GM23338 (cell line): ENCODE results near the gene KRT9.

ENCODE experiments used
- CREB1 ChIP-seq: fragments of 250-450 bp; sonication (Bioruptor Pico); IDR thresholded peaks from 2 replicates; pipeline ENCODE4 v1.5.0; 2020; ENCODE audit warnings: low read depth, mild to moderate bottlenecking, moderate library complexity
- EZH2 ChIP-seq: fragments of 200-600 bp; sonication (generic); IDR thresholded peaks from one replicate; pipeline ENCODE4 v1.8.0; 2017; ENCODE audit warnings: antibody characterized with exemption, mild to moderate bottlenecking, low read depth; ENCODE audit not compliant: unreplicated experiment
- EZH2phosphoT487 ChIP-seq: fragments of 200-600 bp; sonication (generic); IDR thresholded peaks from one replicate; pipeline ENCODE4 v1.8.1; 2018; ENCODE audit warnings: antibody characterized with exemption; ENCODE audit not compliant: unreplicated experiment
- JUNB ChIP-seq: IDR thresholded peaks from one replicate; pipeline ENCODE4 v1.6.1; 2016; ENCODE audit warnings: antibody characterized with exemption; ENCODE audit not compliant: unreplicated experiment
- NANOG ChIP-seq: IDR thresholded peaks from 2 replicates; pipeline ENCODE4 v1.6.1; 2016; ENCODE audit warnings: antibody characterized with exemption, borderline replicate concordance
- POLR2AphosphoS5 ChIP-seq: IDR thresholded peaks from 2 replicates; pipeline ENCODE4 v1.6.1; 2016; ENCODE audit warnings: antibody characterized with exemption, low read depth
- ZNF114 ChIP-seq: fragments of 250-450 bp; sonication (Bioruptor Pico); IDR thresholded peaks from 2 replicates; pipeline ENCODE4 v1.5.0; 2020; ENCODE audit warnings: mild to moderate bottlenecking, moderate library complexity
- TF ChIP-seq, protein P1 (sequence below), 2 experiments: fragments of 200-600 bp in 1 of 2; sonication (generic) in 1 of 2; conservative IDR thresholded peaks; 2 replicates each; pipeline versions ENCODE4 v1.5.1 to v1.6.1; 2016 to 2017; ENCODE audit warnings: antibody characterized with exemption in 2 of 2, low read depth in 2 of 2, mild to moderate bottlenecking in 2 of 2, moderate library complexity in 1 of 2
- TF ChIP-seq, protein P2 (sequence below): IDR thresholded peaks from one replicate; pipeline ENCODE4 v1.6.1; 2018; ENCODE audit warnings: antibody characterized with exemption; ENCODE audit not compliant: unreplicated experiment
- TF ChIP-seq, protein P3 (sequence below): IDR thresholded peaks from 2 replicates; pipeline ENCODE4 v1.6.1; 2016; ENCODE audit warnings: antibody characterized with exemption

DNA sequence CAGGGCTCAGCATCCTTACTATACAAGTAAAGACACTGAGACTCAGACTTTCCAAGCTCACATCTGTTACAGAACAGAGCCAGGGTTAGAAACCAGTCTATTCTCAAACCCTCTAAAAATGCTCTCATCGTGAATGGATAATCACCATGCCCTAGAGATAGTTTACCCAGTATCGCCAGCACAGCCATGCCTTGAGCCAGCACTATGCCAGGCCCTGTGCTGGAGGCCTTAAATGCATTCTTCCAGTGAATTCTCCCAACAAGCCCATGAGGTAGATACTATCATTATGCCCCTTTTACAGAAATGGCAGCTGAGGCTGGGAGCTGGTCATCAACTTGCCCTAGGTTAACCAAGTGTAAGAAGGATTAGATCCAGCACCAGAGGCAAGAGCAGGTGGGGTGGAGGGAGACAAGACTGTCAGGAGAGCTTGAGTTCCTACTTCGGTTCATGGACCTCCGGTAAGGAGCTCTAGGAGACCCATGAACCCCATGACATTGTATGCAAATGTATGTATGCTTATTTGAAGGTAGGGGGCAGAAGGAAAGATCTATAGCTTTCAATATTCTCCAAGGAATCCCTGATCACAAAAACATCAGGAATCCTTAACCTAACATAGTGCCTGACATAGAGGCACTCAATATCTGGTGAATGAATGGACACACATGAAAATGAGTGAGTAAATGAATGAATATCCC is 9.7 kb upstream of the KRT9 start:
- TF ChIP-seq POLR2AphosphoS5, result no peak
- no peak for TF ChIP-seq NANOG
- TF ChIP-seq, protein P1, sequence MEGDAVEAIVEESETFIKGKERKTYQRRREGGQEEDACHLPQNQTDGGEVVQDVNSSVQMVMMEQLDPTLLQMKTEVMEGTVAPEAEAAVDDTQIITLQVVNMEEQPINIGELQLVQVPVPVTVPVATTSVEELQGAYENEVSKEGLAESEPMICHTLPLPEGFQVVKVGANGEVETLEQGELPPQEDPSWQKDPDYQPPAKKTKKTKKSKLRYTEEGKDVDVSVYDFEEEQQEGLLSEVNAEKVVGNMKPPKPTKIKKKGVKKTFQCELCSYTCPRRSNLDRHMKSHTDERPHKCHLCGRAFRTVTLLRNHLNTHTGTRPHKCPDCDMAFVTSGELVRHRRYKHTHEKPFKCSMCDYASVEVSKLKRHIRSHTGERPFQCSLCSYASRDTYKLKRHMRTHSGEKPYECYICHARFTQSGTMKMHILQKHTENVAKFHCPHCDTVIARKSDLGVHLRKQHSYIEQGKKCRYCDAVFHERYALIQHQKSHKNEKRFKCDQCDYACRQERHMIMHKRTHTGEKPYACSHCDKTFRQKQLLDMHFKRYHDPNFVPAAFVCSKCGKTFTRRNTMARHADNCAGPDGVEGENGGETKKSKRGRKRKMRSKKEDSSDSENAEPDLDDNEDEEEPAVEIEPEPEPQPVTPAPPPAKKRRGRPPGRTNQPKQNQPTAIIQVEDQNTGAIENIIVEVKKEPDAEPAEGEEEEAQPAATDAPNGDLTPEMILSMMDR (conservative IDR thresholded peaks at IDR 0.05; ENCODE audit: low read depth in 2 of 2), result no peak
- no peak for TF ChIP-seq EZH2
- TF ChIP-seq CREB1 (CRISPR knock-in tag), result no peak
- no peak for TF ChIP-seq EZH2phosphoT487
- TF ChIP-seq ZNF114 (CRISPR knock-in tag), result no peak
- TF ChIP-seq, protein P2, sequence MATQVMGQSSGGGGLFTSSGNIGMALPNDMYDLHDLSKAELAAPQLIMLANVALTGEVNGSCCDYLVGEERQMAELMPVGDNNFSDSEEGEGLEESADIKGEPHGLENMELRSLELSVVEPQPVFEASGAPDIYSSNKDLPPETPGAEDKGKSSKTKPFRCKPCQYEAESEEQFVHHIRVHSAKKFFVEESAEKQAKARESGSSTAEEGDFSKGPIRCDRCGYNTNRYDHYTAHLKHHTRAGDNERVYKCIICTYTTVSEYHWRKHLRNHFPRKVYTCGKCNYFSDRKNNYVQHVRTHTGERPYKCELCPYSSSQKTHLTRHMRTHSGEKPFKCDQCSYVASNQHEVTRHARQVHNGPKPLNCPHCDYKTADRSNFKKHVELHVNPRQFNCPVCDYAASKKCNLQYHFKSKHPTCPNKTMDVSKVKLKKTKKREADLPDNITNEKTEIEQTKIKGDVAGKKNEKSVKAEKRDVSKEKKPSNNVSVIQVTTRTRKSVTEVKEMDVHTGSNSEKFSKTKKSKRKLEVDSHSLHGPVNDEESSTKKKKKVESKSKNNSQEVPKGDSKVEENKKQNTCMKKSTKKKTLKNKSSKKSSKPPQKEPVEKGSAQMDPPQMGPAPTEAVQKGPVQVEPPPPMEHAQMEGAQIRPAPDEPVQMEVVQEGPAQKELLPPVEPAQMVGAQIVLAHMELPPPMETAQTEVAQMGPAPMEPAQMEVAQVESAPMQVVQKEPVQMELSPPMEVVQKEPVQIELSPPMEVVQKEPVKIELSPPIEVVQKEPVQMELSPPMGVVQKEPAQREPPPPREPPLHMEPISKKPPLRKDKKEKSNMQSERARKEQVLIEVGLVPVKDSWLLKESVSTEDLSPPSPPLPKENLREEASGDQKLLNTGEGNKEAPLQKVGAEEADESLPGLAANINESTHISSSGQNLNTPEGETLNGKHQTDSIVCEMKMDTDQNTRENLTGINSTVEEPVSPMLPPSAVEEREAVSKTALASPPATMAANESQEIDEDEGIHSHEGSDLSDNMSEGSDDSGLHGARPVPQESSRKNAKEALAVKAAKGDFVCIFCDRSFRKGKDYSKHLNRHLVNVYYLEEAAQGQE, result no peak
- TF ChIP-seq JUNB, result no peak
- TF ChIP-seq, protein P3, sequence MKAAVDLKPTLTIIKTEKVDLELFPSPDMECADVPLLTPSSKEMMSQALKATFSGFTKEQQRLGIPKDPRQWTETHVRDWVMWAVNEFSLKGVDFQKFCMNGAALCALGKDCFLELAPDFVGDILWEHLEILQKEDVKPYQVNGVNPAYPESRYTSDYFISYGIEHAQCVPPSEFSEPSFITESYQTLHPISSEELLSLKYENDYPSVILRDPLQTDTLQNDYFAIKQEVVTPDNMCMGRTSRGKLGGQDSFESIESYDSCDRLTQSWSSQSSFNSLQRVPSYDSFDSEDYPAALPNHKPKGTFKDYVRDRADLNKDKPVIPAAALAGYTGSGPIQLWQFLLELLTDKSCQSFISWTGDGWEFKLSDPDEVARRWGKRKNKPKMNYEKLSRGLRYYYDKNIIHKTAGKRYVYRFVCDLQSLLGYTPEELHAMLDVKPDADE, result no peak
